PC-9 (cell line): Measurements from ENCODE around the gene ALKBH3. TPM values are rescaled to one million over a fixed set of nuclear protein-coding genes. Genes with fewer than 3 reads are reported as not detected.

Experiments
- BruUV-seq: library from RNA; stranded (reverse); fragments of 400-500 nt; replicated peaks from 2 replicates; lab custom pipeline; 2021; lab: Mats Ljungman, UMichigan
- CTCF ChIA-PET: fragments of 300-600 bp; sonication (Branson Sonifier 250); formaldehyde crosslinking; loops from one replicate; lab custom pipeline; 2022; ENCODE audit warnings: antibody characterized with exemption; lab: Charles Lee
- POLR2A ChIA-PET: fragments of 300-600 bp; sonication (Branson Sonifier 250); formaldehyde crosslinking; loops from one replicate; lab custom pipeline; 2022; ENCODE audit warnings: antibody characterized with exemption; ENCODE audit not compliant: unreplicated experiment; lab: Charles Lee
- DNase-seq, 2 experiments: peaks; one replicate each; pipeline versions ENCODE4 v3.0.0 to v3.0.0-alpha.2; 2015 to 2022; ENCODE audit warnings: mixed read lengths in 1 of 2
- H2AFZ ChIP-seq: fragments of 200-600 bp; sonication (generic); 2 replicates; pipeline ENCODE4 v1.8.1; 2017; ENCODE audit warnings: antibody characterized with exemption
- H3F3A ChIP-seq: fragments of 200-600 bp; sonication (generic); 2 replicates; pipeline ENCODE4 v1.8.1; 2017; ENCODE audit warnings: antibody characterized with exemption, mild to moderate bottlenecking, low read depth; ENCODE audit not compliant: insufficient read depth
- H3K27ac ChIP-seq: fragments of 200-600 bp; sonication (generic); 2 replicates; pipeline ENCODE4 v1.6.1; 2016; ENCODE audit warnings: mixed run types
- H3K27me3 ChIP-seq: fragments of 200-600 bp; sonication (generic); 2 replicates; pipeline ENCODE4 v1.6.1; 2016; ENCODE audit warnings: low read depth, mixed run types; ENCODE audit not compliant: insufficient read depth
- H3K36me3 ChIP-seq: fragments of 200-600 bp; sonication (generic); 2 replicates; pipeline ENCODE4 v1.6.1; 2016; ENCODE audit warnings: low read depth, mixed run types
- H3K4me1 ChIP-seq: fragments of 200-600 bp; sonication (generic); replicated peaks from 2 replicates; pipeline ENCODE4 v1.6.1; 2016; ENCODE audit warnings: mixed run types; ENCODE audit not compliant: insufficient read depth
- H3K4me2 ChIP-seq: fragments of 200-600 bp; sonication (generic); 2 replicates; pipeline ENCODE4 v1.6.1; 2017; ENCODE audit warnings: mixed run types
- H3K4me3 ChIP-seq: fragments of 200-600 bp; sonication (generic); 2 replicates; pipeline ENCODE4 v1.6.1; 2016; ENCODE audit warnings: mixed run types
- H3K79me2 ChIP-seq: fragments of 200-600 bp; sonication (generic); 2 replicates; pipeline ENCODE4 v1.6.1; 2017; ENCODE audit warnings: low read depth, mixed run types
- H3K9me2 ChIP-seq: fragments of 200-600 bp; sonication (generic); 2 replicates; pipeline ENCODE4 v1.8.1; 2017; ENCODE audit warnings: mild to moderate bottlenecking; ENCODE audit not compliant: insufficient read depth
- H3K9me3 ChIP-seq: fragments of 200-600 bp; sonication (generic); 2 replicates; pipeline ENCODE4 v1.8.1; 2016; ENCODE audit warnings: low read depth; ENCODE audit not compliant: insufficient read depth
- H4K20me1 ChIP-seq: fragments of 200-600 bp; sonication (generic); 2 replicates; pipeline ENCODE4 v1.8.1; 2017; ENCODE audit not compliant: insufficient read depth
- EZH2 ChIP-seq: fragments of 200-600 bp; sonication (generic); IDR thresholded peaks from 2 replicates; pipeline ENCODE4 v1.8.0; 2017; ENCODE audit warnings: antibody characterized with exemption, low read depth
- intact Hi-C: fragments of 100-400 bp; cut with micrococcal nuclease; formaldehyde crosslinking; loops from one replicate; pipeline ENCODE4 v1.10.0; 2022; ENCODE audit not compliant: unreplicated experiment
- total RNA-seq: library from RNA; stranded (reverse); gene quantifications from 2 replicates; pipeline ENCODE4 v1.2.3, GENCODE V29; 2021
- TF ChIP-seq, protein P1 (sequence below): fragments of 200-600 bp; sonication (generic); conservative IDR thresholded peaks from 2 replicates; pipeline ENCODE4 v1.6.1; 2017; ENCODE audit warnings: mixed run types, antibody characterized with exemption, mild to moderate bottlenecking, moderate library complexity

Gene ALKBH3
- total RNA-seq, 1 experiment from 2014 or later: 47.3 TPM

DNA sequence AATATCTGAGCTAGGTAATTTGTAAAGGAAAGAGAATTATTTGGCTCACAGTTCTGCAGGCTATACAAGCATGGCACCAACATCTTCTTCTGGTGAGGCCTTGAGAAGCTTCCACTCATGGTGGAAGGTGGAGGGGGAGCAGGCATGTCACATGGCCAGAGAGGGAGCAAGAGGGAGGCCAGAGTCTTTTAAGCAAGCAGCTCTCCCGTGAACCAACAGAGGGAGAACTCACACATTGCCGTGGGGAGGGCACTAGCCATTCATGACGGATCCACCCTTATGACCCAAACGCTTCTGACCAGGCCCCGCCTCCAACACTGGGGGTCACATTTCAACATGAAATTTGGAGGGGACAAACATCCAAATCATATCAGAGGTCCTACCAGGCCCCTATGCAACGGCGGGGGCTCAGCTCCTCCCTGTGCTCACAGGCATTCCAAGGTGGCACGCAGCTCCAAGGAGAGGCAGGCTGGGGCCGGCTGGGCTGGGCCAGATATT lies 66.4 kb downstream of the ALKBH3 start:
- intact Hi-C loops: no loop called here

DNA sequence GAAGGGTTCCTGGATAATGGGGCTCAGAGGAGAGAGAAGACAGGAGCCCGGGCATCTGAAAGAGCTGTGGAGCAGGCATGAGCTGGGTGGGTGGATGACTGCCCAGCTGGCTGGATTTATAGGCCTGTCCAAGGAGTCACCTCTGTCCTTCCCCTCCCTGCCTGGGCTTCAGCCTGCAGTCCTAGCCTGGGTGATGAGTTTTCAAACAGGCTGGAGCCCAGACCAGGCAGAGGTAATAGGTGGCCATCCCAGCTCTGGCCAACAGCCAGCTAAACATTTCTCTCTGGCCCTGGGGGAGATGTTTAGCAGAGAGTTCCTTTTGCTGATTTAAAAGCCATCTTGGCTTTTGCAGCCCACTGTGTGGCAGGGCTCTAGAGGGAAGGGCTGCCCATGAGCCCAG lies 67.2 kb downstream of the ALKBH3 start:
- Histone ChIP-seq H3K4me2 (no peak overlapping the region), H3K36me3 (no peaks in the 10 kb centered on the region), H3F3A (no peaks in the 10 kb centered on the region), H3K4me1 (peaks cover 6% of the 10 kb centered on the region; the same call in 1 of the 2 replicates), H3K27me3 (peaks cover 87% of the 10 kb centered on the region), H3K4me3 (no peak overlapping the region), H3K9me3 (no peaks in the 10 kb centered on the region), H3K9me2 (no peaks in the 10 kb centered on the region), H3K79me2 (no peaks in the 10 kb centered on the region), H2AFZ (no peak overlapping the region), H4K20me1 (no peaks in the 10 kb centered on the region), H3K27ac (no peak overlapping the region)
- no peak for TF ChIP-seq EZH2
- TF ChIP-seq, protein P1, sequence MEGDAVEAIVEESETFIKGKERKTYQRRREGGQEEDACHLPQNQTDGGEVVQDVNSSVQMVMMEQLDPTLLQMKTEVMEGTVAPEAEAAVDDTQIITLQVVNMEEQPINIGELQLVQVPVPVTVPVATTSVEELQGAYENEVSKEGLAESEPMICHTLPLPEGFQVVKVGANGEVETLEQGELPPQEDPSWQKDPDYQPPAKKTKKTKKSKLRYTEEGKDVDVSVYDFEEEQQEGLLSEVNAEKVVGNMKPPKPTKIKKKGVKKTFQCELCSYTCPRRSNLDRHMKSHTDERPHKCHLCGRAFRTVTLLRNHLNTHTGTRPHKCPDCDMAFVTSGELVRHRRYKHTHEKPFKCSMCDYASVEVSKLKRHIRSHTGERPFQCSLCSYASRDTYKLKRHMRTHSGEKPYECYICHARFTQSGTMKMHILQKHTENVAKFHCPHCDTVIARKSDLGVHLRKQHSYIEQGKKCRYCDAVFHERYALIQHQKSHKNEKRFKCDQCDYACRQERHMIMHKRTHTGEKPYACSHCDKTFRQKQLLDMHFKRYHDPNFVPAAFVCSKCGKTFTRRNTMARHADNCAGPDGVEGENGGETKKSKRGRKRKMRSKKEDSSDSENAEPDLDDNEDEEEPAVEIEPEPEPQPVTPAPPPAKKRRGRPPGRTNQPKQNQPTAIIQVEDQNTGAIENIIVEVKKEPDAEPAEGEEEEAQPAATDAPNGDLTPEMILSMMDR: no peak
- ChIA-PET POLR2A (interaction anchor here (0.5 kb wide), 1 partner anchor 159 kb away, joined by 7 read pairs; no protein-coding TSS in a partner anchor), CTCF (no interaction called here)
- intact Hi-C loops: no loop called here
- DNase-seq: no peak
- no TSS peak for BruUV-seq

More for the DNA sequence above, 66.4 kb downstream of the ALKBH3 start:
- Histone ChIP-seq H2AFZ (no peak overlapping the region), H3K4me2 (no peak overlapping the region), H3K79me2 (no peaks in the 10 kb centered on the region), H3K36me3 (no peaks in the 10 kb centered on the region), H3K27ac (no peak overlapping the region), H3F3A (no peaks in the 10 kb centered on the region), H3K27me3 (peaks cover 81% of the 10 kb centered on the region), H3K4me3 (no peak overlapping the region), H3K9me2 (no peaks in the 10 kb centered on the region), H4K20me1 (no peaks in the 10 kb centered on the region), H3K9me3 (no peaks in the 10 kb centered on the region), H3K4me1 (peaks cover 6% of the 10 kb centered on the region; the same call in 1 of the 2 replicates)
- TF ChIP-seq, protein P1: no peak; the same call in 1 of the 2 replicates
- no peak for TF ChIP-seq EZH2
- BruUV-seq: no TSS peak
- DNase-seq: no peak
- ChIA-PET CTCF (no interaction called here), POLR2A (no interaction called here)

DNA sequence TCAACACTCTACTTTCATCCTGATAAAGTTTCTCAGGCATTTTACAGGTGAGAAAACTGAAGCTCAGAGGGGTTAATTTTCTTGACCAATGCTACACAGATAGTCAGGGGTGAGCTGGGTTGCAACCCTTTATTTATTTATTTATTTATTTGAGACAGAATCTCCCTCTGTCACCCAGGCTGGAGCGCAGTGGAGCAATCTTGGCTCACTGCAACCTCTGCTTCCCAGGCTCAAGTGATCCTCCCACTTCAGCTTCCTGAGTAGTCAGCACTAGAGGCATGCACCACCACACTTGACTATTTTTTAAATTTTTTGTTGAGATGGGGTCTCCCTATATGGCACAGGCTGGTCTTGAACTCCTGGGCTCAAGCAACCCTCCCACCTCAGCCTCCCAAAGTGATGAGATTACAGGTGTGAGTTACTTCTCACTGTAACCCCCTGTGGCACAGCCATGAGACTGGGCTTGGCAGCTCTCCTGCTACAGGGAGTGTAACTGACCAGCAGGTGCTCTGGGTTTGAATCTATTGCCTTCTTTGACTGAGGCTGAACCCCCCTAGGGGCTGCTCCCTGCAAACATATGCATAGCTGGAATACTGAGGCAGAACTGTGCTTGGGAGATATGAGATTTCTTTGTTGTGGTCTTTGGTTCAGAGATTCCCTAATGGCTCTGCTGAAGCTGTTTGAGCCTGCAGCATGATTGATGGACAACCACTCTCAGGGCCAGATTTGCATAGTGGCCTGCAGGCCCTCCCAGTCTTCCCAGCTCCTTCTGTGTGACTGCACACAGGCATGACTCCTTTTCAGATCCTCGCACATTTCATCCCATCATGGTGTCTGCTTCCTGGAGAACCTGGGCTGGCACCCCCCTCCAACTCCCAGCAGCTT lies 68.0 kb downstream of the ALKBH3 start:
- ChIA-PET POLR2A (interaction anchor here (0.5 kb wide), 1 partner anchor 160 kb away, joined by 7 read pairs; no protein-coding TSS in a partner anchor), CTCF (no interaction called here)
- Histone ChIP-seq H3K27me3 (peaks cover 88% of the 10 kb centered on the region), H4K20me1 (no peaks in the 10 kb centered on the region), H3K9me2 (no peaks in the 10 kb centered on the region), H3K79me2 (no peaks in the 10 kb centered on the region), H2AFZ (no peak overlapping the region), H3K9me3 (no peaks in the 10 kb centered on the region), H3K4me1 (peaks cover 6% of the 10 kb centered on the region; the same call in 1 of the 2 replicates), H3K36me3 (no peaks in the 10 kb centered on the region), H3K4me3 (no peak overlapping the region), H3K27ac (no peak overlapping the region), H3F3A (no peaks in the 10 kb centered on the region), H3K4me2 (no peak overlapping the region)
- DNase-seq: no peak
- TF ChIP-seq EZH2: no peak
- TF ChIP-seq, protein P1: no peak
- intact Hi-C loops: no loop called here
- BruUV-seq: no TSS peak
